Myocyte (in vitro differentiated cells): ENCODE results near the gene DDX56. TPM values are rescaled to one million over a fixed set of nuclear protein-coding genes. Genes with fewer than 3 reads are reported as not detected.
"Not testable (repeated sequence)": the region's sequence is repeated elsewhere in the genome, so short reads cannot be mapped to it uniquely, and the experiment has no call there.

ENCODE experiments used
- DNase-seq: peaks from one replicate; pipeline ENCODE4 v3.0.0-alpha.2; 2012; ENCODE audit warnings: low read depth
- total RNA-seq: library from RNA; depleted of rRNA; stranded (reverse); fragments of >200 nt; gene quantifications from 2 replicates; pipeline ENCODE4 v1.2.3, GENCODE V29; 2014

The DDX56 gene
- total RNA-seq, 1 donor from 2014 or later = 123 TPM

GRCh38 chr7:44563171-44563679, 10.5 kb downstream of the DDX56 start:
- no peak for DNase-seq

- DNase-seq = not testable (repeated sequence)
Measured at GRCh38 chr7:44562622-44562962, 11.1 kb downstream of the DDX56 start.

GRCh38 chr7:44561962-44562621, 11.6 kb downstream of the DDX56 start:
- DNase-seq = peak; percentile 79

GRCh38 chr7:44561481-44561880, 12.2 kb downstream of the DDX56 start:
- no peak for DNase-seq

- no peak for DNase-seq
Measured at GRCh38 chr7:44559485-44559884, 14.2 kb downstream of the DDX56 start.

- DNase-seq = no peak
Measured at GRCh38 chr7:44557485-44557884, 16.2 kb downstream of the DDX56 start.

- DNase-seq = no peak
Measured at GRCh38 chr7:44555350-44555749, 18.4 kb downstream of the DDX56 start.

GRCh38 chr7:44552473-44553005, 21.2 kb downstream of the DDX56 start:
- not testable (repeated sequence) for DNase-seq

GRCh38 chr7:44549457-44549856, 24.3 kb downstream of the DDX56 start:
- DNase-seq = no peak

GRCh38 chr7:44548893-44549292, 24.8 kb downstream of the DDX56 start:
- no peak for DNase-seq

- peak; percentile 15 for DNase-seq
Measured at GRCh38 chr7:44547536-44548231, 26.0 kb downstream of the DDX56 start.

GRCh38 chr7:44541876-44542610, 31.7 kb downstream of the DDX56 start:
- DNase-seq = no peak

GRCh38 chr7:44541028-44541869, 32.5 kb downstream of the DDX56 start, which contains the start of gene NPC1L1:
TSS of gene NPC1L1 (minus strand) at chr7:44541330. CDS start at chr7:44541259, 71 bp downstream.
- DNase-seq = no peak

- DNase-seq = no peak
Measured at GRCh38 chr7:44540592-44541027, 33.1 kb downstream of the DDX56 start.

- no peak for DNase-seq
Measured at GRCh38 chr7:44539669-44540506, 33.8 kb downstream of the DDX56 start.

GRCh38 chr7:44538798-44539668, 34.7 kb downstream of the DDX56 start:
- DNase-seq = no peak

- no peak for DNase-seq
Measured at GRCh38 chr7:44538093-44538797, 35.5 kb downstream of the DDX56 start.

- DNase-seq = no peak
Measured at GRCh38 chr7:44537442-44537841, 36.3 kb downstream of the DDX56 start.
